ENCODE results near the gene GOLGA3. TPM values are rescaled to one million over a fixed set of nuclear protein-coding genes. Genes with fewer than 3 reads are reported as not detected.
"Not testable (repeated sequence)": the region's sequence is repeated elsewhere in the genome, so short reads cannot be mapped to it uniquely, and the experiment has no call there.

Gene GOLGA3
- total RNA-seq, 1 experiment from 2014 or later, result 62.2 TPM

- Mint-ChIP-seq H3K4me1 (ENCODE audit: low read depth, unreplicated experiment) (no peaks in the 10 kb centered on the region), H3K27me3 (ENCODE audit: insufficient read depth, unreplicated experiment) (no peaks in the 10 kb centered on the region), H3K36me3 (ENCODE audit: insufficient read depth, unreplicated experiment) (peaks cover 39% of the 10 kb centered on the region), H3K9me3 (ENCODE audit: unreplicated experiment) (no peaks in the 10 kb centered on the region), H3K27ac (ENCODE audit: unreplicated experiment) (no peak overlapping the region), H3K4me3 (ENCODE audit: unreplicated experiment) (no peak overlapping the region)
- DNase-seq, result no peak
- intact Hi-C loops (cut with micrococcal nuclease; ENCODE audit: unreplicated experiment), result no loop called here
- Histone ChIP-seq H3K36me3 (ENCODE audit: control insufficient read depth, insufficient read depth, low read length) (no peaks in the 10 kb centered on the region; the same call in 1 of the 2 replicates), H3K4me1 (no peaks in the 10 kb centered on the region), H3K4me3 (ENCODE audit: low read depth, low read length) (no peak overlapping the region), H3K27me3 (replicated peaks; ENCODE audit: control insufficient read depth, insufficient read depth, low read length) (no peaks in the 10 kb centered on the region), H3K9me3 (no peaks in the 10 kb centered on the region)
- CTCF ChIA-PET, result no interaction called here
- no TSS peak for BruUV-seq (replicated peaks)
- no peak for TF ChIP-seq CTCF (IDR thresholded peaks at IDR 0.05; ENCODE audit: insufficient read depth in 1 of 2, low read depth in 1 of 2, low read length in 1 of 2, severe bottlenecking in 1 of 2, unreplicated experiment in 1 of 2)
- POLR2A ChIA-PET, result no interaction called here
These were observed 30.1 kb upstream of the GOLGA3 start for GRCh38 chr12:132858718-132859266.

DNA sequence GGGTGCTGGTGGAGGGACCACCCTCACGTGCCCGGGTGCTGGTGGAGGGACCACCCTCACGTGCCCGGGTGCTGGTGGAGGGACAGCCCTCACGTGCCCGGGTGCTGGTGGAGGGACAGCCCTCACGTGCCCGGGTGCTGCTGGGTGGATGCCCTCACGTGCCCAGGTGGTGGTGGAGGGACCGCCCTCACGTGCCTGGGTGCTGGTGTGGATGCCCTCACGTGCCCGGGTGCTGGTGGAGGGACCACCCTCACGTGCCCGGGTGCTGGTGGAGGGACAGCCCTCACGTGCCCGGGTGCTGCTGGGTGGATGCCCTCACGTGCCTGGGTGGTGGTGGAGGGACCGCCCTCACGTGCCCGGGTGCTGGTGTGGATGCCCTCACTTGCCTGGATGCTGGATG is 28.4 kb upstream of the GOLGA3 start:
- H3K27me3 ChIP-seq (replicated peaks; ENCODE audit: control insufficient read depth, insufficient read depth, low read length); H3K27ac Mint-ChIP-seq (ENCODE audit: unreplicated experiment); H3K27me3 Mint-ChIP-seq (ENCODE audit: insufficient read depth, unreplicated experiment); H3K36me3 ChIP-seq (ENCODE audit: control insufficient read depth, insufficient read depth, low read length); intact Hi-C loops (cut with micrococcal nuclease; ENCODE audit: unreplicated experiment); CTCF ChIA-PET; H3K9me3 ChIP-seq; H3K9me3 Mint-ChIP-seq (ENCODE audit: unreplicated experiment); H3K4me3 ChIP-seq (ENCODE audit: low read depth, low read length); POLR2A ChIA-PET; H3K4me1 ChIP-seq; H3K4me3 Mint-ChIP-seq (ENCODE audit: unreplicated experiment); BruUV-seq (replicated peaks); H3K4me1 Mint-ChIP-seq (ENCODE audit: low read depth, unreplicated experiment); DNase-seq: not testable (repeated sequence)
- H3K36me3 Mint-ChIP-seq (ENCODE audit: insufficient read depth, unreplicated experiment), result peaks cover 39% of the 10 kb centered on the region

DNA sequence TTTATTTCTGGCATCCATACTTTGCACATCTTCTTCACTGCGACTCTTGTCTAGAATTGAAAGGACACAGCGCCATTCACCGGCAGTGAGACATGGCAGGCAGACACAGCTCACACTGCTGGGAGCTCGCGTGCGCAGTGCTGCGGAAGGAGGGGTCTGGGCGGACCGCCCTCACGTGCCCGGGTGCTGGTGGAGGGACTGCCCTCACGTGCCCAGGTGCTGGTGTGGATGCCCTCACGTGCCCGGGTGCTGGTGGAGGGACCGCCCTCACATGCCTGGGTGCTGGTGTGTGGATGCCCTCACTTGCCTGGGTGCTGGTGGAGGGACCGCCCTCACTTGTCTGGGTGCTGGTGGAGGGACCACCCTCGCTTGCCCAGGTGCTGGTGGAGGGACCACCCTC is 27.9 kb upstream of the GOLGA3 start:
- DNase-seq, result no peak
- no peaks in the 10 kb centered on the region for H3K4me1 Mint-ChIP-seq (ENCODE audit: low read depth, unreplicated experiment)
- peaks cover 37% of the 10 kb centered on the region for H3K36me3 Mint-ChIP-seq (ENCODE audit: insufficient read depth, unreplicated experiment)
- Histone ChIP-seq H3K27me3 (replicated peaks; ENCODE audit: control insufficient read depth, insufficient read depth, low read length) (no peaks in the 10 kb centered on the region), H3K4me3 (ENCODE audit: low read depth, low read length) (no peak overlapping the region), H3K9me3 (no peaks in the 10 kb centered on the region), H3K4me1 (no peaks in the 10 kb centered on the region), H3K36me3 (ENCODE audit: control insufficient read depth, insufficient read depth, low read length) (no peaks in the 10 kb centered on the region; the same call in 1 of the 2 replicates)
- no peaks in the 10 kb centered on the region for H3K9me3 Mint-ChIP-seq (ENCODE audit: unreplicated experiment)
- intact Hi-C loops (cut with micrococcal nuclease; ENCODE audit: unreplicated experiment), result no loop called here
- ChIA-PET CTCF (no interaction called here), POLR2A (no interaction called here)
- BruUV-seq (replicated peaks), result no TSS peak
- H3K27me3 Mint-ChIP-seq (ENCODE audit: insufficient read depth, unreplicated experiment), result no peaks in the 10 kb centered on the region
- H3K4me3 Mint-ChIP-seq (ENCODE audit: unreplicated experiment), result no peak overlapping the region
- TF ChIP-seq CTCF (IDR thresholded peaks at IDR 0.05; ENCODE audit: insufficient read depth in 1 of 2, low read depth in 1 of 2, low read length in 1 of 2, severe bottlenecking in 1 of 2, unreplicated experiment in 1 of 2), result no peak
- no peak overlapping the region for H3K27ac Mint-ChIP-seq (ENCODE audit: unreplicated experiment)

DNA sequence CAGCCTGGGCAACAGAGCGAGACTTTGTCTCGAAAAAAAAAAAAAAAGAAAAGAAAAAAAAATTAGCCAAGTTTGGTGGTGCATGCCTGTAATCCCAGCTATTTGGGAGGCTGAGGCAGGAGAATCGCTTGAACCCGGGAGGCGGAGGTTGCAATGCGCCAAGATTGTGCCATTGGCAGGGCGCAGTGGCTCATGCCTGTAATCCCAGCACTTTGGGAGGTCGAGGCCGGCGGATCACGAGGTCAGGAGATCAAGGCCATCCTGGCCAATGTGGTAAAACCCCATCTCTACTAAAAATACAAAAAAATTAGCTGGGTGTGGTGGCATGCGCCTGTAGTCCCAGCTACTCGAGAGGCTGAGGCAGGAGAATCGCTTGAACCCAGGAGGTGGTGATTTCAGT is 26.5 kb upstream of the GOLGA3 start:
- H3K4me1 ChIP-seq; H3K9me3 Mint-ChIP-seq (ENCODE audit: unreplicated experiment); intact Hi-C loops (cut with micrococcal nuclease; ENCODE audit: unreplicated experiment); BruUV-seq (replicated peaks); H3K4me3 Mint-ChIP-seq (ENCODE audit: unreplicated experiment); H3K36me3 ChIP-seq (ENCODE audit: control insufficient read depth, insufficient read depth, low read length); H3K27me3 Mint-ChIP-seq (ENCODE audit: insufficient read depth, unreplicated experiment); H3K27ac Mint-ChIP-seq (ENCODE audit: unreplicated experiment); H3K4me3 ChIP-seq (ENCODE audit: low read depth, low read length); H3K9me3 ChIP-seq; DNase-seq; POLR2A ChIA-PET; H3K27me3 ChIP-seq (replicated peaks; ENCODE audit: control insufficient read depth, insufficient read depth, low read length); CTCF ChIA-PET; H3K4me1 Mint-ChIP-seq (ENCODE audit: low read depth, unreplicated experiment): not testable (repeated sequence)
- peaks cover 41% of the 10 kb centered on the region for H3K36me3 Mint-ChIP-seq (ENCODE audit: insufficient read depth, unreplicated experiment)
